GM23248 (cell line): ENCODE measurements around the gene SETD7. TPM values are rescaled to one million over a fixed set of nuclear protein-coding genes. Genes with fewer than 3 reads are reported as not detected.

Experiments used
- DNase-seq: peaks from one replicate; pipeline ENCODE4 v3.0.0-alpha.2; 2015
- H2AFZ ChIP-seq: fragments of 200-600 bp; sonication (generic); 2 replicates; pipeline ENCODE4 v1.6.1; 2016; ENCODE audit warnings: antibody characterized with exemption
- H3F3A ChIP-seq: fragments of 200-600 bp; sonication (generic); 2 replicates; pipeline ENCODE4 v1.6.1; 2016; ENCODE audit warnings: mild to moderate bottlenecking, antibody characterized with exemption, mixed run types; ENCODE audit not compliant: insufficient read depth
- H3K27ac ChIP-seq: fragments of 200-600 bp; sonication (generic); 2 replicates; pipeline ENCODE4 v1.5.1; 2016; ENCODE audit warnings: mild to moderate bottlenecking
- H3K27me3 ChIP-seq: fragments of 200-600 bp; sonication (generic); replicated peaks from 2 replicates; pipeline ENCODE4 v1.6.1; 2016; ENCODE audit warnings: mild to moderate bottlenecking; ENCODE audit not compliant: insufficient read depth
- H3K36me3 ChIP-seq: fragments of 200-600 bp; sonication (generic); 2 replicates; pipeline ENCODE4 v1.6.1; 2016; ENCODE audit warnings: low read depth, mild to moderate bottlenecking
- H3K4me1 ChIP-seq: fragments of 200-600 bp; sonication (generic); 2 replicates; pipeline ENCODE4 v1.6.1; 2016; ENCODE audit warnings: mild to moderate bottlenecking; ENCODE audit not compliant: insufficient read depth
- H3K4me2 ChIP-seq: fragments of 200-600 bp; sonication (generic); one replicate; pipeline ENCODE4 v1.6.1; 2016; ENCODE audit warnings: mild to moderate bottlenecking; ENCODE audit not compliant: unreplicated experiment
- H3K4me3 ChIP-seq: fragments of 200-600 bp; sonication (generic); 2 replicates; pipeline ENCODE4 v1.5.1; 2016; ENCODE audit warnings: mild to moderate bottlenecking
- H3K79me2 ChIP-seq: fragments of 200-600 bp; sonication (generic); 2 replicates; pipeline ENCODE4 v1.6.1; 2016; ENCODE audit warnings: mild to moderate bottlenecking; ENCODE audit not compliant: insufficient read depth
- H3K9ac ChIP-seq: fragments of 200-600 bp; sonication (generic); 2 replicates; pipeline ENCODE4 v1.6.1; 2016; ENCODE audit warnings: mild to moderate bottlenecking
- H3K9me2 ChIP-seq: fragments of 200-600 bp; sonication (generic); 2 replicates; pipeline ENCODE4 v1.6.1; 2016; ENCODE audit warnings: mixed run types, mild to moderate bottlenecking, moderate library complexity; ENCODE audit not compliant: insufficient read depth
- H3K9me3 ChIP-seq: fragments of 200-600 bp; sonication (generic); one replicate; pipeline ENCODE4 v1.6.1; 2017; ENCODE audit warnings: low read depth
- H4K20me1 ChIP-seq: fragments of 200-600 bp; sonication (generic); 2 replicates; pipeline ENCODE4 v1.6.0; 2016; ENCODE audit not compliant: insufficient read depth
- EZH2 ChIP-seq: fragments of 200-600 bp; sonication (generic); IDR thresholded peaks from 2 replicates; pipeline ENCODE4 v1.6.1; 2018; ENCODE audit warnings: antibody characterized with exemption, mild to moderate bottlenecking; ENCODE audit not compliant: insufficient read depth, poor library complexity, severe bottlenecking
- EZH2phosphoT487 ChIP-seq: fragments of 200-600 bp; sonication (generic); IDR thresholded peaks from 2 replicates; pipeline ENCODE4 v1.6.1; 2018; ENCODE audit warnings: antibody characterized with exemption, moderate library complexity, mild to moderate bottlenecking, low read depth; ENCODE audit not compliant: insufficient read depth
- WGBS, 2 experiments: methylation state at CpG; one replicate each; pipeline ENCODE4 v1.1.6; 2015 to 2017; ENCODE audit warnings: low lambda C conversion rate in 2 of 2, low coverage in 1 of 2; ENCODE audit errors: missing lambda C conversion rate in 2 of 2; 5-methylcytosine and 5-hydroxymethylcytosine counted together
- in situ Hi-C: fragments of 300-500 bp; cut with MboI; formaldehyde crosslinking; loops from 2 replicates; pipeline ENCODE4 v1.15.0; 2020
- polyA plus RNA-seq: library from polyadenylated mRNA; unstranded; fragments of >200 nt; fragmentation: Nextera tagmentation; extraction: Ambion mirVana; gene quantifications from 2 replicates; pipeline ENCODE4 v1.2.1, GENCODE V29; 2016
- total RNA-seq: library from RNA; depleted of rRNA; stranded (reverse); fragments of >200 nt; shearing (Covaris generic); gene quantifications from 2 replicates; pipeline ENCODE4 v1.2.3, GENCODE V29; 2014

SETD7 gene
- total and polyA plus RNA-seq, 2 experiments from 2014 or later = 34.0 to 82.5 TPM

GRCh38 chr4:139501117-139501516 lies 54.9 kb downstream of the SETD7 start:
- no peaks in the 10 kb centered on the region; the same call in 1 of the 2 replicates for H3K36me3 ChIP-seq
- no peak for TF ChIP-seq EZH2phosphoT487
- TF ChIP-seq EZH2 = no peak
- H3K9ac ChIP-seq = no peak overlapping the region
- no peaks in the 10 kb centered on the region for H3K9me2 ChIP-seq
- no peak overlapping the region for H3K4me2 ChIP-seq
- H4K20me1 ChIP-seq = no peaks in the 10 kb centered on the region
- peak; percentile 48 for DNase-seq
- H3F3A ChIP-seq = no peaks in the 10 kb centered on the region
- H3K27me3 ChIP-seq = no peaks in the 10 kb centered on the region
- 20 to 28% methylated on average over 3 of the region's 3 CpGs for WGBS, 2 experiments
- no peaks in the 10 kb centered on the region for H3K9me3 ChIP-seq
- H3K79me2 ChIP-seq = no peaks in the 10 kb centered on the region
- H3K4me3 ChIP-seq = no peak overlapping the region
- H3K27ac ChIP-seq = no peak overlapping the region
- 0 out of 2 replicates have a peak, but pooled peaks cover 8% of the 10 kb centered on the region for H3K4me1 ChIP-seq
- no peak overlapping the region for H2AFZ ChIP-seq
- in situ Hi-C loops = no loop called here

- H3K9me3 ChIP-seq = no peaks in the 10 kb centered on the region
- H4K20me1 ChIP-seq = no peaks in the 10 kb centered on the region
- H3K4me1 ChIP-seq = 0 out of 2 replicates have a peak, but pooled peaks cover 8% of the 10 kb centered on the region
- no peaks in the 10 kb centered on the region for H3K27me3 ChIP-seq
- in situ Hi-C loops = loop anchor here (10.0 kb wide), 1 partner anchor 146 kb away; no protein-coding TSS in a partner anchor
- H2AFZ ChIP-seq = no peak overlapping the region
- H3K4me3 ChIP-seq = no peak overlapping the region
- no peak overlapping the region for H3K4me2 ChIP-seq
- H3K27ac ChIP-seq = no peak overlapping the region
- no peaks in the 10 kb centered on the region for H3K79me2 ChIP-seq
- no peak overlapping the region for H3K9ac ChIP-seq
- DNase-seq = no peak
- no peaks in the 10 kb centered on the region; the same call in 1 of the 2 replicates for H3K36me3 ChIP-seq
- 80 to 81% methylated on average over 4 of the region's 4 CpGs for WGBS, 2 experiments
- TF ChIP-seq EZH2phosphoT487 = no peak
- no peak for TF ChIP-seq EZH2
- H3F3A ChIP-seq = no peaks in the 10 kb centered on the region
- no peaks in the 10 kb centered on the region for H3K9me2 ChIP-seq
Measured at GRCh38 chr4:139499186-139499585, 56.8 kb downstream of the SETD7 start.

- H4K20me1 ChIP-seq = no peaks in the 10 kb centered on the region
- H3K36me3 ChIP-seq = no peaks in the 10 kb centered on the region
- no peaks in the 10 kb centered on the region for H3K9me3 ChIP-seq
- H3K79me2 ChIP-seq = no peaks in the 10 kb centered on the region
- 62 to 66% methylated on average over 4 of the region's 4 CpGs for WGBS, 2 experiments
- H3K4me1 ChIP-seq = no peaks in the 10 kb centered on the region
- DNase-seq = no peak
- H3K9ac ChIP-seq = no peak overlapping the region
- H2AFZ ChIP-seq = no peak overlapping the region
- no peaks in the 10 kb centered on the region for H3K27me3 ChIP-seq
- H3K27ac ChIP-seq = no peak overlapping the region
- no peaks in the 10 kb centered on the region for H3F3A ChIP-seq
- TF ChIP-seq EZH2phosphoT487 (no peak), EZH2 (no peak)
- no peaks in the 10 kb centered on the region for H3K9me2 ChIP-seq
- H3K4me2 ChIP-seq = no peak overlapping the region
- H3K4me3 ChIP-seq = no peak overlapping the region
- in situ Hi-C loops = loop anchor here (10.0 kb wide), 1 partner anchor 152 kb away; no protein-coding TSS in a partner anchor
Measured at GRCh38 chr4:139493176-139493575, 62.8 kb downstream of the SETD7 start.

- Histone ChIP-seq H3K4me3 (no peak overlapping the region), H3K4me2 (no peak overlapping the region), H3K36me3 (no peaks in the 10 kb centered on the region), H3K27ac (no peak overlapping the region), H3K9me2 (no peaks in the 10 kb centered on the region), H4K20me1 (no peaks in the 10 kb centered on the region), H3K9me3 (no peaks in the 10 kb centered on the region), H3K4me1 (no peaks in the 10 kb centered on the region), H3K9ac (no peak overlapping the region), H2AFZ (no peak overlapping the region), H3F3A (peaks cover 1% of the 10 kb centered on the region), H3K27me3 (no peaks in the 10 kb centered on the region), H3K79me2 (no peaks in the 10 kb centered on the region)
- 93 to 98% methylated on average over 2 of the region's 2 CpGs for WGBS, 2 experiments
- TF ChIP-seq EZH2phosphoT487 (no peak), EZH2 (no peak)
- in situ Hi-C loops = loop anchor here (10.0 kb wide), 1 partner anchor 152 kb away; no protein-coding TSS in a partner anchor
- no peak for DNase-seq
Measured at GRCh38 chr4:139492429-139492828, 63.6 kb downstream of the SETD7 start.

GRCh38 chr4:139489638-139490037 lies 66.4 kb downstream of the SETD7 start:
- no peak overlapping the region for H3K9ac ChIP-seq
- H3K4me1 ChIP-seq = no peaks in the 10 kb centered on the region
- H3K4me3 ChIP-seq = no peak overlapping the region
- no peaks in the 10 kb centered on the region for H3K27me3 ChIP-seq
- no peak for DNase-seq
- no peaks in the 10 kb centered on the region for H3K79me2 ChIP-seq
- no peaks in the 10 kb centered on the region for H3K36me3 ChIP-seq
- no peak overlapping the region for H3K4me2 ChIP-seq
- no peaks in the 10 kb centered on the region for H3K9me2 ChIP-seq
- H4K20me1 ChIP-seq = no peaks in the 10 kb centered on the region
- no peaks in the 10 kb centered on the region for H3K9me3 ChIP-seq
- no peak overlapping the region for H2AFZ ChIP-seq
- peaks cover 7% of the 10 kb centered on the region for H3F3A ChIP-seq
- TF ChIP-seq EZH2 = no peak
- TF ChIP-seq EZH2phosphoT487 = no peak
- in situ Hi-C loops = loop anchor here (10.0 kb wide), 1 partner anchor 155 kb away; no protein-coding TSS in a partner anchor
- H3K27ac ChIP-seq = no peak overlapping the region
